Erythroblast (primary cell): ENCODE measurements around the gene COG5.
A peak's percentile ranks its signal among the peaks of the same experiment; 100 is the strongest.

Experiments
- DNase-seq, 2 experiments: peaks; one replicate each; lab custom pipeline; 2025; lab: John Stamatoyannopoulos, UW
- GATA1 ChIP-seq: IDR thresholded peaks from 2 replicates; pipeline ENCODE4 v1.6.1; 2011; ENCODE audit warnings: low read depth, mild to moderate bottlenecking, control low read depth, low read length, moderate library complexity
- POLR2A ChIP-seq: IDR thresholded peaks from 2 replicates; pipeline ENCODE4 v1.6.1; 2011; ENCODE audit warnings: mild to moderate bottlenecking, low read length

COG5 gene

GRCh38 chr7:107154826-107155225, 408.9 kb downstream of the COG5 start:
- peak in 1 of 2 experiments; percentile 14 for DNase-seq
- TF ChIP-seq POLR2A = no peak
- no peak for TF ChIP-seq GATA1

DNA sequence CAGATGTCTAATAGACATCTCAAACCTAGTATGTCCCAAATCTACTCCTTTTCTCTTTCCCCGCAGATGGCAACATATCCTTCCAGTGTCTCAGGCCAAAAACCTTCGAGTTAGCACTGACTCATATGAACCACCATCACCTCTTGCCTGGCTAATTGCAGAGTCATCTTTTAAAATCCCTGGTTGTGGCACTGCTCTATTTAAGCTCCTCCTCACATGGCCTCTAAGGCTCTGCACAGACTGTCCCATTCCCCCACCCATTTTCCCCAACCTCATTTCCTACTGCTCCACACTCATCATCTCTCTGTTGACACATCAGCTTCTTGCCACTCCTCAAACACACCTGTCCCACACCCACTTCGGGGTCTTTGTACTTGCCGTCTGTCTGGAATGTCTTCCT, 411.7 kb downstream of the COG5 start:
- DNase-seq = peak in 1 of 2 experiments; percentile 22
- TF ChIP-seq GATA1 = no peak
- no peak for TF ChIP-seq POLR2A
